ENCODE measurements around the gene RBM7. TPM values are rescaled to one million over a fixed set of nuclear protein-coding genes. Genes with fewer than 3 reads are reported as not detected.

RBM7 gene
- total RNA-seq, 4 donors from 2014 or later, result 11.8 to 22.1 (median 17.5) TPM

DNA sequence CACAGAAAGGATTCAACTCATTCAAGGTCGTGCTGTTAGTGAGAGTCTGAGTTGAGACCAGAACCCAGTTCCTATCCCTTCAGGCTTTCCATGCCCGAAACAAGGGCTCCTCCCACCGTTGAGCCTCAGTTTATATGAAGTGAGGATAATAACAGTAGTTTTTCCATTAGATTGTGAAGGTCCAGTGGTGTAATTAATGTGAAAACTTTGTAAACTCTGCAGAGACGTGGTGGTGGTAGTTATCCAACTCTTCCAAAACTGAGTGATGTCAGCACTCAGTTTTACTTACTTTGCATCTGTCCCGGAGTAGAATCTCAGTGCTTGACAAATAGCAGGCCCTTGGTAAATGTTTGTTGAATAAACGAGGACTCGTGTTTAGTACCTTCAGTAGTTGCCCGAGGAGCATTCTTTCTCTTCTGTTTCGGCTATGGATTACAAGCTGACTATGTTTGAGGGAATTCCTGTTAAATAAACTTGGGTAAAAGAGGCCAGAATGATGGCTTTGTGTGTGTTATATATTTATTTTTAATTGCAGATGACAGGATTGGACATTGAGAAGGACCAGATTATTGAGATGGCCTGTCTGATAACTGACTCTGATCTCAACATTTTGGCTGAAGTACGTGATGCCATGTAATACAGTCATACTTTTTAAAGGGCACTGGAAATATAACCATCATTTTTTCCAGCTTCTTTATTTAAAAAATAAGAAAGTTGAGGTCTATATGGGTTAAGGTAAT, 39.8 kb downstream of the RBM7 start:
- no peak for DNase-seq
- intact Hi-C loops (cut with DNase I), result no loop called here
- Histone ChIP-seq H3K27ac (peak overlapping the region; percentile 87 to 92 (median 90)), H3K36me3 (peaks cover 0 to 19% (median 0%) of the 10 kb centered on the region in 3 donors), H3K9me3 (no peaks in the 10 kb centered on the region), H3K4me1 (peaks cover 0 to 38% (median 14%) of the 10 kb centered on the region in 3 donors), H3K4me3 (peak overlapping the region; percentile 67 to 99 (median 94)), H3K27me3 (no peaks in the 10 kb centered on the region)
- TF ChIP-seq, protein P1, sequence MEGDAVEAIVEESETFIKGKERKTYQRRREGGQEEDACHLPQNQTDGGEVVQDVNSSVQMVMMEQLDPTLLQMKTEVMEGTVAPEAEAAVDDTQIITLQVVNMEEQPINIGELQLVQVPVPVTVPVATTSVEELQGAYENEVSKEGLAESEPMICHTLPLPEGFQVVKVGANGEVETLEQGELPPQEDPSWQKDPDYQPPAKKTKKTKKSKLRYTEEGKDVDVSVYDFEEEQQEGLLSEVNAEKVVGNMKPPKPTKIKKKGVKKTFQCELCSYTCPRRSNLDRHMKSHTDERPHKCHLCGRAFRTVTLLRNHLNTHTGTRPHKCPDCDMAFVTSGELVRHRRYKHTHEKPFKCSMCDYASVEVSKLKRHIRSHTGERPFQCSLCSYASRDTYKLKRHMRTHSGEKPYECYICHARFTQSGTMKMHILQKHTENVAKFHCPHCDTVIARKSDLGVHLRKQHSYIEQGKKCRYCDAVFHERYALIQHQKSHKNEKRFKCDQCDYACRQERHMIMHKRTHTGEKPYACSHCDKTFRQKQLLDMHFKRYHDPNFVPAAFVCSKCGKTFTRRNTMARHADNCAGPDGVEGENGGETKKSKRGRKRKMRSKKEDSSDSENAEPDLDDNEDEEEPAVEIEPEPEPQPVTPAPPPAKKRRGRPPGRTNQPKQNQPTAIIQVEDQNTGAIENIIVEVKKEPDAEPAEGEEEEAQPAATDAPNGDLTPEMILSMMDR (IDR thresholded peaks at IDR 0.05), result no peak
- WGBS, 2 donors, result 14 to 16% methylated on average over 10 of the region's 10 CpGs

- H3K4me3 ChIP-seq, result peak overlapping the region in 2 of 4 donors; percentile 98 to 99
Observed at GRCh38 chr11:114440971-114441763, 40.7 kb downstream of the RBM7 start.

DNA sequence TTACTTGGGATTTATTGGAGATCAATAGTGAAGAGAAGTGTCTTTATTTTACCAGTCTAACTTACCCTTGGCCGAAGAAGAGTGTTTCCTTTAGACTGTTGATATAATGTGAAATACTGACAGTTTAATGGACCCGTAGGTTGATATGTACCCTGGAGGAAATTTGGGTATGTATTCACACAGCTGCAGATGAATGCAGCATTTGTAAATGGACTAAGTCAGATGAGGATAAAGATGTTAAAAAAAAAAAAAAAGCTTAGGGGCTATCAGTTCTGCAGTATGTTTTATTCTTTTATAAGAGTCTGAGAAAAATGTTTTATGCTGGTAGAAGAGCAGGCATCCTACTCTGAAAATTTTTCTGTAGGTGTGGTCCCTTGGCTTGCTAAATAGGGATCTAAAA, 41.5 kb downstream of the RBM7 start:
- no peak for DNase-seq
- Histone ChIP-seq H3K4me3 (no peak overlapping the region), H3K4me1 (peaks cover 0 to 38% (median 14%) of the 10 kb centered on the region in 3 donors), H3K27me3 (no peaks in the 10 kb centered on the region), H3K36me3 (peaks cover 0 to 34% (median 0%) of the 10 kb centered on the region in 3 donors), H3K9me3 (no peaks in the 10 kb centered on the region), H3K27ac (no peak overlapping the region)
- TF ChIP-seq, protein P1 (IDR thresholded peaks at IDR 0.05), result no peak
- no peak for TF ChIP-seq POLR2A (IDR thresholded peaks at IDR 0.05)
- intact Hi-C loops (cut with DNase I), result no loop called here
- 75 to 88% methylated on average over 2 of the region's 2 CpGs for WGBS, 2 donors

More at GRCh38 chr11:114440971-114441763, 40.7 kb downstream of the RBM7 start:
- H3K9me3 ChIP-seq, result no peaks in the 10 kb centered on the region
- no peaks in the 10 kb centered on the region for H3K27me3 ChIP-seq
- no peak for DNase-seq
- peaks cover 0 to 26% (median 0%) of the 10 kb centered on the region in 3 donors for H3K36me3 ChIP-seq
- peak overlapping the region in 1 of 4 donors; percentile 92 for H3K27ac ChIP-seq
- H3K4me1 ChIP-seq, result peaks cover 0 to 38% (median 14%) of the 10 kb centered on the region in 3 donors
- TF ChIP-seq POLR2A (IDR thresholded peaks at IDR 0.05), result no peak
- TF ChIP-seq, protein P1 (IDR thresholded peaks at IDR 0.05), result no peak
- 80 to 81% methylated on average over 7 of the region's 7 CpGs for WGBS, 2 donors
- intact Hi-C loops (cut with DNase I), result no loop called here

DNA sequence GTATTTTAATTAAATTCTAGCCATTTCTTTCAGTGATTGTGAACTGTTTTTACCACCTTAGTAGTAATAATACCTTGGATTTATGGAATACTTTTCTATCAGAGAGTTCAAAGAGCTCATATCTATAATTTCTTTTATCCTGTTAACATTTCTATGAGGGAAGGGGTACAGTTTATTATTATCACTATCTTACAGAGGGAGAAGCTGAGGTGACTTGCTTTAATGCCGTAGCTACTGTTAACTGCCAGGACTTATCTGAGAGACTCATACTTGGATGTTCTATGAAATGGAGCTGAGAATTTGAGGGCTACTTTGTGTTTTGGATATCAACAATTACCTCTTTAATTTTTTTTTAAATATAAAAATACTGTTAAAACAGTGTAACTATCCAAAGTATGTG, 42.1 kb downstream of the RBM7 start:
- H3K4me1 ChIP-seq, result peaks cover 0 to 38% (median 14%) of the 10 kb centered on the region in 3 donors
- H3K27ac ChIP-seq, result no peak overlapping the region
- H3K9me3 ChIP-seq, result no peaks in the 10 kb centered on the region
- DNase-seq, result no peak
- intact Hi-C loops (cut with DNase I), result no loop called here
- peaks cover 0 to 40% (median 0%) of the 10 kb centered on the region in 3 donors for H3K36me3 ChIP-seq
- 100% methylated on average over 1 of the region's 1 CpG for WGBS, 2 donors
- H3K27me3 ChIP-seq, result no peaks in the 10 kb centered on the region
- H3K4me3 ChIP-seq, result no peak overlapping the region
- no peak for TF ChIP-seq POLR2A (IDR thresholded peaks at IDR 0.05)
- TF ChIP-seq, protein P1 (IDR thresholded peaks at IDR 0.05), result no peak

DNA sequence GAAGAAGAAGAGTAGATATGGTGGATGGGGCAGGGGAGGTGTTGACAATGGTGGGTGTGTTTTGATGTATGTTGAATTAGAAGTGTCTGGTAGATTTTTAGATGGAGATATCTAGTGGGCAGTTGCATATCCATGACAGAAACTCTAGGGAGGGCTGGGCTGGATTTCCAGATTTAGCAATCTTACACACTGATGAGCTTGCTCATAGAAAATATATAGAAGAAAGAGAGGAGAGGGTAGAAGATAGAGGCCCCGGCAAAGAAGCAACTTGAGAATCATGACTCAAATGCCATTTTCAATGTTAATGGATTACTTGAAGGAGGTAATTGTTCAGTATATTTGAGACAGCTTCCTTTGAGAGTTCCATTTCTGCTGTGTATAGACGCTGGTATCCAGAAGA, 47.0 kb downstream of the RBM7 start:
- WGBS, 2 donors, result 83 to 93% methylated on average over 2 of the region's 2 CpGs
- Histone ChIP-seq H3K9me3 (no peaks in the 10 kb centered on the region), H3K4me3 (no peak overlapping the region), H3K27me3 (no peaks in the 10 kb centered on the region), H3K4me1 (no peaks in the 10 kb centered on the region), H3K27ac (no peak overlapping the region), H3K36me3 (peaks cover 0 to 85% (median 5%) of the 10 kb centered on the region in 3 donors)
- intact Hi-C loops (cut with DNase I), result no loop called here
- TF ChIP-seq POLR2A (IDR thresholded peaks at IDR 0.05), result no peak
- TF ChIP-seq, protein P1 (IDR thresholded peaks at IDR 0.05), result no peak
- DNase-seq, result no peak
